K562 (cell line): ENCODE measurements around the gene RILP. TPM values are rescaled to one million over a fixed set of nuclear protein-coding genes. Genes with fewer than 3 reads are reported as not detected.

Source experiments
- ATAC-seq: fragments of 200-7000 bp; cut with Tn5 transposase; 3 replicates; pipeline ENCODE4 v1.9.1; 2020; ENCODE audit warnings: moderate library complexity
- BruUV-seq: library from RNA; stranded (reverse); fragments of 400-500 nt; replicated peaks from 2 replicates; lab custom pipeline; 2021; lab: Mats Ljungman, UMichigan
- CTCF ChIA-PET: fragments of 300-600 bp; formaldehyde crosslinking; extraction: SDS; loops from one replicate; lab custom pipeline; 2021; ENCODE audit warnings: low intra/inter-chr PET ratio; lab: Yijun Ruan, JAX
- POLR2A ChIA-PET: fragments of 300-600, 350-650 bp; sonication (Branson Sonifier 250); formaldehyde crosslinking; extraction: SDS; loops from one replicate; lab custom pipeline; 2021; ENCODE audit warnings: antibody characterized with exemption, inconsistent platforms; lab: Yijun Ruan, JAX
- DNase-seq, 4 experiments: peaks; one replicate each; pipeline versions ENCODE4 v3.0.0 to v3.0.0-alpha.2; 2011 to 2018; ENCODE audit warnings: low spot score in 3 of 4, mixed read lengths in 3 of 4; ENCODE audit errors: extremely low read depth in 1 of 4
- FAIRE-seq: peaks from 2 replicates; lab custom pipeline; 2011; peaks lifted over from hg19 to GRCh38; lab: Jason Lieb, UNC
- H2AFZ ChIP-seq: 2 replicates; pipeline ENCODE4 v1.6.0; 2011; ENCODE audit warnings: low read depth, low read length, control low read depth, inconsistent platforms
- H3K27ac ChIP-seq: fragments of 200-600 bp; 3 replicates; pipeline ENCODE4 v1.8.0; 2011; ENCODE audit warnings: low read depth, mild to moderate bottlenecking, control low read depth, inconsistent platforms, low read length, moderate library complexity, mixed read lengths; ENCODE audit errors: extremely low read depth
- H3K27me3 ChIP-seq, 2 experiments: fragments of 300-600 bp in 1 of 2; 2 replicates in 1 of 2; 3 replicates in 1 of 2; pipeline versions ENCODE4 v1.6.0 to v1.8.0; 2011; ENCODE audit warnings: inconsistent platforms in 2 of 2, low read length in 2 of 2, mild to moderate bottlenecking in 1 of 2, mixed read lengths in 1 of 2, moderate library complexity in 1 of 2; ENCODE audit not compliant: control insufficient read depth in 2 of 2, insufficient read depth in 2 of 2
- H3K36me3 ChIP-seq: fragments of 300-600 bp; 3 replicates; pipeline ENCODE4 v1.8.0; 2011; ENCODE audit warnings: mild to moderate bottlenecking, low read length, inconsistent platforms; ENCODE audit not compliant: control insufficient read depth, insufficient read depth
- H3K4me1 ChIP-seq, 2 experiments: fragments of 200-600 bp in 1 of 2; replicated peaks in 1 of 2; 2 replicates in 1 of 2; 3 replicates in 1 of 2; pipeline versions ENCODE4 v1.5.1 to v1.8.0; 2011; ENCODE audit warnings: inconsistent platforms in 2 of 2, low read length in 2 of 2, mild to moderate bottlenecking in 1 of 2, mixed read lengths in 1 of 2, moderate library complexity in 1 of 2; ENCODE audit not compliant: control insufficient read depth in 2 of 2, insufficient read depth in 2 of 2
- H3K4me2 ChIP-seq: 2 replicates; pipeline ENCODE4 v1.6.1; 2011; ENCODE audit warnings: low read length, control low read depth, inconsistent platforms, mixed read lengths; ENCODE audit not compliant: insufficient read depth
- H3K4me3 ChIP-seq: fragments of 200-600 bp; sonication (generic), shearing (Covaris generic); 2 replicates; pipeline ENCODE4 v1.5.1; 2016; ENCODE audit warnings: control low read depth, inconsistent platforms
- H3K79me2 ChIP-seq: fragments of 200-600 bp; 3 replicates; pipeline ENCODE4 v1.8.0; 2011; ENCODE audit warnings: low read length, inconsistent platforms; ENCODE audit not compliant: control insufficient read depth, insufficient read depth
- H3K9ac ChIP-seq, 2 experiments: 2 replicates each; pipeline versions ENCODE4 v1.6.0 to v1.6.1; 2011; ENCODE audit warnings: low read depth in 2 of 2, low read length in 2 of 2, control low read depth in 1 of 2, inconsistent platforms in 1 of 2, mild to moderate bottlenecking in 1 of 2, mixed read lengths in 1 of 2; ENCODE audit not compliant: insufficient read depth in 1 of 2
- H3K9me1 ChIP-seq: one replicate; pipeline ENCODE4 v1.6.0; 2011; ENCODE audit warnings: inconsistent platforms, mild to moderate bottlenecking, low read length, moderate library complexity; ENCODE audit not compliant: control insufficient read depth, insufficient read depth
- H3K9me3 ChIP-seq: replicated peaks from 2 replicates; pipeline ENCODE4 v1.5.1; 2011; ENCODE audit warnings: low read depth, low read length, inconsistent platforms; ENCODE audit not compliant: control insufficient read depth, insufficient read depth
- H4K20me1 ChIP-seq: replicated peaks from 2 replicates; pipeline ENCODE4 v1.6.1; 2011; ENCODE audit warnings: low read length, inconsistent platforms, mixed read lengths; ENCODE audit not compliant: control insufficient read depth, insufficient read depth
- CREB3L1 ChIP-seq: fragments of 450-650 bp; IDR thresholded peaks from 2 replicates; pipeline ENCODE4 v1.6.1; 2014; ENCODE audit warnings: low read depth, mild to moderate bottlenecking, moderate library complexity, borderline replicate concordance
- DEAF1 ChIP-seq: fragments of 450-650 bp; formaldehyde crosslinking; IDR thresholded peaks from 2 replicates; pipeline ENCODE4 v1.4.0; 2020; ENCODE audit warnings: mild to moderate bottlenecking, moderate library complexity
- E2F5 ChIP-seq: sonication (generic); formaldehyde crosslinking; IDR thresholded peaks from 2 replicates; pipeline ENCODE4 v1.8.0; 2022; ENCODE audit warnings: mild to moderate bottlenecking, missing genetic modification reagents
- ELK1 ChIP-seq: sonication (generic); formaldehyde crosslinking; IDR thresholded peaks from 2 replicates; pipeline ENCODE4 v1.8.1; 2022; ENCODE audit warnings: missing genetic modification reagents
- FOXO4 ChIP-seq: fragments of 450-650 bp; formaldehyde crosslinking; IDR thresholded peaks from 2 replicates; pipeline ENCODE4 v1.4.0; 2020; ENCODE audit warnings: mild to moderate bottlenecking, moderate library complexity
- HMG20B ChIP-seq: fragments of 250-450 bp; sonication (Bioruptor Pico); IDR thresholded peaks from 2 replicates; pipeline ENCODE4 v1.5.0; 2021; ENCODE audit warnings: mild to moderate bottlenecking
- HNRNPUL1 ChIP-seq: fragments of 200-400 bp; formaldehyde crosslinking; IDR thresholded peaks from 2 replicates; pipeline ENCODE4 v1.6.1; 2017; ENCODE audit warnings: low read length
- HOMEZ ChIP-seq: fragments of 250-450 bp; sonication (Bioruptor Pico); IDR thresholded peaks from 2 replicates; pipeline ENCODE4 v1.4.0; 2020; ENCODE audit warnings: mild to moderate bottlenecking, moderate library complexity
- MCM2 ChIP-seq: fragments of 450-650 bp; IDR thresholded peaks from 2 replicates; pipeline ENCODE4 v1.6.1; 2017; ENCODE audit warnings: low read depth, mild to moderate bottlenecking
- SRSF7 ChIP-seq: fragments of 200-400 bp; formaldehyde crosslinking; optimal IDR thresholded peaks from 2 replicates; pipeline ENCODE3; 2017; ENCODE audit warnings: mild to moderate bottlenecking, low read depth, low read length
- ZBTB43 ChIP-seq: sonication (generic); formaldehyde crosslinking; IDR thresholded peaks from 2 replicates; pipeline ENCODE4 v1.8.0; 2023; ENCODE audit warnings: mild to moderate bottlenecking, missing genetic modification reagents
- ZNF347 ChIP-seq: fragments of 450-650 bp; formaldehyde crosslinking; IDR thresholded peaks from 2 replicates; pipeline ENCODE4 v1.4.0; 2020; ENCODE audit warnings: low read depth, mild to moderate bottlenecking, moderate library complexity
- ZNF583 ChIP-seq: fragments of 250-450 bp; sonication (Bioruptor Pico); IDR thresholded peaks from 2 replicates; pipeline ENCODE4 v1.4.0; 2020
- WGBS: fragments of 100-300 bp; shearing (Covaris generic); methylation state at CpG from one replicate; pipeline ENCODE4 v1.1.6; 2016; ENCODE audit warnings: low coverage, mixed read lengths; ENCODE audit not compliant: insufficient coverage; ENCODE audit errors: missing lambda C conversion rate; 5-methylcytosine and 5-hydroxymethylcytosine counted together
- in situ Hi-C: fragments of 300-500 bp; cut with MboI; formaldehyde crosslinking; loops from 4 replicates; pipeline ENCODE4 v1.15.0; 2018; ENCODE audit warnings: inconsistent platforms, mixed read lengths
- intact Hi-C: fragments of 100-400 bp; cut with micrococcal nuclease; formaldehyde crosslinking; loops from 2 replicates; pipeline ENCODE4 v1.14.2; 2022
- polyA plus RNA-seq, 8 experiments: library from polyadenylated mRNA; depleted of rRNA in 4 of 8; stranded (reverse) in 5 of 8; unstranded in 3 of 8; fragments of >200 nt; fragmentation: Nextera tagmentation in 2 of 8; fragmentation: Illumina TruSeq in 1 of 8; extraction: Ambion mirVana in 2 of 8; extraction: Trizol in 1 of 8; gene quantifications; 2 replicates each; pipeline versions ENCODE4 v1.2.1 to v1.2.3, GENCODE V29; 2011 to 2014; ENCODE audit warnings: inconsistent platforms in 1 of 8, missing spikeins in 1 of 8
- total RNA-seq, 7 experiments: library from RNA; depleted of rRNA in 6 of 7; stranded (reverse); fragments of >200 nt in 6 of 7; fragmentation: Illumina TruSeq in 2 of 7; extraction: Trizol in 2 of 7; gene quantifications; 2 replicates each; pipeline versions ENCODE4 v1.2.1 to v1.2.3, GENCODE V29; 2011 to 2021; ENCODE audit warnings: low replicate concordance in 1 of 7

The RILP gene
- total and polyA plus RNA-seq, 9 of the 15 experiments (the other 6 are each of a cell fraction or from before 2014, with no cell fraction given), result 0.75 to 54.9 (median 27.8) TPM

- POLR2A ChIA-PET, result interaction anchor here (0.8 to 2.4 kb wide), 3 partner anchors 10 to 22 kb away, joined by 4 to 20 read pairs (median 5); partner anchors contain the start of gene RILP
- FAIRE-seq (no peak), DNase-seq (no peak), ATAC-seq (no peak)
- peaks cover 85% of the 10 kb centered on the region for H3K36me3 ChIP-seq
- no peaks in the 10 kb centered on the region for H3K9me1 ChIP-seq
- H3K4me2 ChIP-seq, result no peak overlapping the region
- peaks cover 3% of the 10 kb centered on the region; the same call in 1 of the 3 replicates for H3K79me2 ChIP-seq
- no peak overlapping the region for H2AFZ ChIP-seq
- no peaks in the 10 kb centered on the region for H3K9me3 ChIP-seq
- H3K4me1 ChIP-seq, result no peaks in the 10 kb centered on the region; a peak in 1 of 5 replicates
- CTCF ChIA-PET, result no interaction called here
- in situ Hi-C loops, result no loop called here
- no peaks in the 10 kb centered on the region for H3K27me3 ChIP-seq
- no peaks in the 10 kb centered on the region for H4K20me1 ChIP-seq
- no peak overlapping the region for H3K4me3 ChIP-seq
- H3K27ac ChIP-seq, result no peak overlapping the region
- no peak overlapping the region for H3K9ac ChIP-seq
- 94% methylated on average over 11 of the region's 12 CpGs for WGBS
- BruUV-seq, result TSS peak; percentile 61
- intact Hi-C loops, result no loop called here
- TF ChIP-seq FOXO4 (CRISPR knock-in tag) (no peak), HMG20B (CRISPR knock-in tag) (no peak), ELK1 (no peak), HOMEZ (CRISPR knock-in tag) (no peak), DEAF1 (no peak), E2F5 (no peak), ZBTB43 (CRISPR knock-in tag) (no peak), SRSF7 (no peak), ZNF583 (CRISPR knock-in tag) (no peak), MCM2 (no peak), CREB3L1 (no peak), ZNF347 (CRISPR knock-in tag) (no peak), HNRNPUL1 (no peak)
Observed at GRCh38 chr17:1661045-1661444, 11.4 kb upstream of the RILP start.
